ENCODE measurements around the gene EGR4.

DNA sequence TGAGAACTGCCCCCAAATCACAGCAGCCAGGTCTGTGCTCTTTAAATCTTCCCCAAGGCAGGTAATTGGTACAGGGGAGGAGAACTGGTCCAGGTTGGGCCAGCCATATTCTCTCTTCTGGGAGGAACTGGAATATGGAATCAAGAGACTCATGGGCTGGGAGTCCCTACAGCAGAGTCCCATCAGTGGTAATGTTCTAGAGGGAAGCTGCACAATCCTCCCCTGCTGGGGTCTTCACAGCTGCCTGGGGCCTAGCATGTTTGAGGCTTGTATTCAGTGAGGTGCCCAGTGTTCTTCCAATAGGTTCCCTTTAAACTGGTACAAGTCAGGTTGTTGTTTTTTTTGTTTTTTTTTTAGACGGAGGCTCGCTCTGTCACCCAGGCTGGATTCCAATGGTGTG, 21.1 kb upstream of the EGR4 start:
- TF ChIP-seq, protein P1, sequence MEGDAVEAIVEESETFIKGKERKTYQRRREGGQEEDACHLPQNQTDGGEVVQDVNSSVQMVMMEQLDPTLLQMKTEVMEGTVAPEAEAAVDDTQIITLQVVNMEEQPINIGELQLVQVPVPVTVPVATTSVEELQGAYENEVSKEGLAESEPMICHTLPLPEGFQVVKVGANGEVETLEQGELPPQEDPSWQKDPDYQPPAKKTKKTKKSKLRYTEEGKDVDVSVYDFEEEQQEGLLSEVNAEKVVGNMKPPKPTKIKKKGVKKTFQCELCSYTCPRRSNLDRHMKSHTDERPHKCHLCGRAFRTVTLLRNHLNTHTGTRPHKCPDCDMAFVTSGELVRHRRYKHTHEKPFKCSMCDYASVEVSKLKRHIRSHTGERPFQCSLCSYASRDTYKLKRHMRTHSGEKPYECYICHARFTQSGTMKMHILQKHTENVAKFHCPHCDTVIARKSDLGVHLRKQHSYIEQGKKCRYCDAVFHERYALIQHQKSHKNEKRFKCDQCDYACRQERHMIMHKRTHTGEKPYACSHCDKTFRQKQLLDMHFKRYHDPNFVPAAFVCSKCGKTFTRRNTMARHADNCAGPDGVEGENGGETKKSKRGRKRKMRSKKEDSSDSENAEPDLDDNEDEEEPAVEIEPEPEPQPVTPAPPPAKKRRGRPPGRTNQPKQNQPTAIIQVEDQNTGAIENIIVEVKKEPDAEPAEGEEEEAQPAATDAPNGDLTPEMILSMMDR (IDR thresholded peaks at IDR 0.05): no peak
- TF ChIP-seq EP300 (IDR thresholded peaks at IDR 0.05): no peak
- no peak for TF ChIP-seq POLR2A (IDR thresholded peaks at IDR 0.05)
